H1 (cell line): ENCODE measurements around the gene COL25A1. TPM values are rescaled to one million over a fixed set of nuclear protein-coding genes. Genes with fewer than 3 reads are reported as not detected.

Source experiments
- SP4 ChIP-seq: IDR thresholded peaks from 2 replicates; pipeline ENCODE4 v1.6.1; 2012; ENCODE audit warnings: low read length, inconsistent platforms
- polyA plus RNA-seq, 7 experiments: library from polyadenylated mRNA; depleted of rRNA in 3 of 7; stranded (reverse) in 5 of 7; unstranded in 2 of 7; fragments of >200 nt in 5 of 7; fragments of 200-250 nt in 2 of 7; gene quantifications; 1 replicate in 5 of 7; 2 replicates in 1 of 7; 4 replicates in 1 of 7; pipeline versions ENCODE4 v1.2.1 to v1.2.3, GENCODE V29; 2011 to 2013; ENCODE audit warnings: missing spikeins in 2 of 7, mixed read lengths in 2 of 7
- total RNA-seq: library from RNA; stranded (reverse); fragmentation: NEBNext Ultra II Directional; extraction: Animal tissue kit (Norgen Biotek cat#: 25700); gene quantifications from 2 replicates; pipeline ENCODE4 v1.2.1, GENCODE V29; 2021

The COL25A1 gene
- total and polyA plus RNA-seq, 2 of the 8 experiments (the other 6 are each of a cell fraction or from before 2014, with no cell fraction given), result 1.1 to 8.3 TPM

GRCh38 chr4:108950158-108950915, 352.1 kb downstream of the COL25A1 start (continued):
- TF ChIP-seq SP4, result no peak
